Stimulated activated CD8-positive, alpha-beta memory T cell treated with anti-CD3 and anti-CD28 coated beads, Interleukin-2, amount 100 ng/mL, for 1 hour (primary cell): ENCODE results near the gene CCDC40.

Source experiments
- DNase-seq, 2 donors: peaks; one replicate each; pipeline ENCODE4 v3.0.0-alpha.2; 2020; ENCODE audit warnings: low read depth in 2 of 2

CCDC40 gene

GRCh38 chr17:80114758-80115157 lies 78.3 kb downstream of the CCDC40 start:
- DNase-seq, result no peak

- DNase-seq, result no peak
Observed at GRCh38 chr17:80115159-80115558, 78.7 kb downstream of the CCDC40 start.

- DNase-seq, result no peak
Observed at GRCh38 chr17:80116276-80116920, 80.0 kb downstream of the CCDC40 start.

GRCh38 chr17:80116921-80117380 lies 80.5 kb downstream of the CCDC40 start:
- DNase-seq, result no peak

- DNase-seq, result no peak
Observed at GRCh38 chr17:80117491-80118401, 81.3 kb downstream of the CCDC40 start.

GRCh38 chr17:80118601-80119270 lies 82.3 kb downstream of the CCDC40 start:
- no peak for DNase-seq

GRCh38 chr17:80119271-80119791 lies 82.9 kb downstream of the CCDC40 start:
- DNase-seq, result no peak

- DNase-seq, result no peak
Observed at GRCh38 chr17:80119839-80120238, 83.4 kb downstream of the CCDC40 start.

GRCh38 chr17:80122026-80122575 lies 85.7 kb downstream of the CCDC40 start:
- no peak for DNase-seq

- DNase-seq, result no peak
Observed at GRCh38 chr17:80122926-80123505, 86.6 kb downstream of the CCDC40 start.

GRCh38 chr17:80123791-80124190 lies 87.3 kb downstream of the CCDC40 start:
- DNase-seq, result no peak

- no peak for DNase-seq
Observed at GRCh38 chr17:80124351-80124981, 88.0 kb downstream of the CCDC40 start.

- DNase-seq, result no peak
Observed at GRCh38 chr17:80125656-80126448, 89.4 kb downstream of the CCDC40 start.

- no peak for DNase-seq
Observed at GRCh38 chr17:80126449-80126715, 89.9 kb downstream of the CCDC40 start.

- no peak for DNase-seq
Observed at GRCh38 chr17:80129006-80129565, 92.6 kb downstream of the CCDC40 start.

- no peak for DNase-seq
Observed at GRCh38 chr17:80130992-80131391, 94.5 kb downstream of the CCDC40 start.

GRCh38 chr17:80132906-80133625 lies 96.6 kb downstream of the CCDC40 start:
- no peak for DNase-seq

GRCh38 chr17:80133626-80133970 lies 97.2 kb downstream of the CCDC40 start:
- DNase-seq, result no peak

GRCh38 chr17:80137131-80137530 lies 100.7 kb downstream of the CCDC40 start:
- no peak for DNase-seq
